Measurements from ENCODE around the gene ZNF277.
"Not testable (repeated sequence)": the region's sequence is repeated elsewhere in the genome, so short reads cannot be mapped to it uniquely, and the experiment has no call there.

The ZNF277 gene

DNA sequence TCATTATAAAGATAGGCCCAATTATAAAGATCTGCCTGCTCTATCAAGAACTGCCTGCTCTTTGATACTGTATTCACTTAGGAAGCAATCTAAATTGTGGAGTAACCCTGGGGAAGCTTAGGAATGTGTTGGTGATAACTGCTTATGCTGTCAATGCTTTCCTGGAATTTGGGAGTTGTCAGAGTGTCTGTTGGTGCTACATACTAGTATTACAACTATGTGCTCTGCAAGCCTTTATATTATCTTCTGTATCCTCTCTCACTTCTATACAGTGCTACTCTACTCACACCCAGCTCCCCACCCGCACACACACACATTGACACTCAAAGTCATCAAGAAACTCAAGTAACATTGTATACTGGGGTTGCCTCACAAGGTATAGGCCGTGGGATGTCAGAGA, 6.1 kb downstream of the ZNF277 start:
- FAIRE-seq = no peak

DNA sequence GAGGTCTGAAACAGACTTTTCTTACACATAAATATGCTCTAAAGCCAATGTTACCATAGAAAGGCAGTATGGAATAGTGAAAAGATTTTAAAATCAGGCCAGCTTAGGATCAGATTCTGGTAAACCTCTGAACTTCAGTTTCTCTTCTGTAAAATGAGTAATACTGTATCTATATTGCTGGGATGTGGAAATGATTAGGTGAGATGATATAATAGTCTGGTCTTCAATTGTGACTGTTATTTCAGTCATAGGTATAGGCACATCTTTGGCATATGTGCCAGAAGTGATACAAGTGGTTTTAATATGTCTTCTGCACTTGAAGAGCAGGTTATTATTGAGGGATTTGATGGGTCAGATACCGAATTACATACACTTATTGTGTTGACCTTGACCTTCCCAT, 7.2 kb downstream of the ZNF277 start:
- FAIRE-seq = no peak

DNA sequence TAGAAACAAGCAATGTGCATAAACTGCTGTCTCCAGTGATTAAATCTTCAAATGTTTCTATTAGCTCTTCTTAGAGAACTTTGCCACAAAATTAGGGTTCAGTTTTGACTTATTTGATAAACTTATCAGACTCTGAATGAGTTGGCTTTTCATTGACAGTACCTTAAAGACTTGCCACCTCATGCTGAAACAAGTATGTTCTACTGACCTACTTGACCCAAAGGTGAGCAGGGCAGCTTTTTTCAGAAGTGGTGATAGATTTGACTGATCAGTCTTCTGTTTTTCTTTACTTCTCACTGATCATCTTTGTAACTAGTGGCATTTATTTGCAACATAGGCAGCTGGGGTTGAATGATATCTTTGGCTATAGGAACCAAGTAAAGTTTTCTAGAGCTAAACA, 7.8 kb downstream of the ZNF277 start:
- FAIRE-seq = no peak

DNA sequence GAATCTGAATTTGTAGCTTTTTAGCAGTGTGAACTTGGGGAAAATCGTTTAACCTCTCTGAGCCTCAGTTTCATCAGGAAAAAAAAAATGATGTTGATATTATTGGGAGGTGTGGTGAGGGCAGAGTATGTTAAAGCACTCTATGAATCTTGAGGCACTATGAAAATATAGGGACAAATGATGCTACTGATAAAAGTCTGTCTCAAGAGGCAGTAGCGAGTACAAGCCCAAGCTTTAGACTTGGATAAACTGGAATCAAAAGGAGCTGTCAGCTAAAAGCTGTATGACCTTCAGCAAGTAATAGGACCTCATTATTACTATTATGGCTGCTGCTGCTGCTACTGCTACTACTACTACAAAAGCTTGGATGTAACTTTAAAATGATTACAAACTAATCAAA, 8.4 kb downstream of the ZNF277 start:
- FAIRE-seq = no peak

DNA sequence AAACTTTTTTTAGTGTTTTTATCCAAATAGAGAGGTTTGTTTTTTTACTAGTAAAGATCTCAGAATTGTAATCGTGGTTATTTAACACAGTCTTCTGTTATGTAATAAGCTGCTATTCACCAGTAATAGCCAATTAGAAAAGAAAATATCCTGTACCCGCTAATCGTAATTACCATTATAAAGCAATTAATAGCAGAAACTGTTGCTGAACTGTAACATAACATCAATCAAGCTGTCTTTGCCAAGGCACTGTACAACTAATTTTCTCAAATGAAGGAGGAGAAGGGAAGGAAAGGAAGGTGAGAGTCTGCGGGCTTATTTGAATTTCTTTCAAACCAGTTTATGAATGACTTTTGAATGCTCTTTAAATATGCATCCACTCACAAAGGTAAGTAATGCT, 9.3 kb downstream of the ZNF277 start:
- FAIRE-seq = no peak

DNA sequence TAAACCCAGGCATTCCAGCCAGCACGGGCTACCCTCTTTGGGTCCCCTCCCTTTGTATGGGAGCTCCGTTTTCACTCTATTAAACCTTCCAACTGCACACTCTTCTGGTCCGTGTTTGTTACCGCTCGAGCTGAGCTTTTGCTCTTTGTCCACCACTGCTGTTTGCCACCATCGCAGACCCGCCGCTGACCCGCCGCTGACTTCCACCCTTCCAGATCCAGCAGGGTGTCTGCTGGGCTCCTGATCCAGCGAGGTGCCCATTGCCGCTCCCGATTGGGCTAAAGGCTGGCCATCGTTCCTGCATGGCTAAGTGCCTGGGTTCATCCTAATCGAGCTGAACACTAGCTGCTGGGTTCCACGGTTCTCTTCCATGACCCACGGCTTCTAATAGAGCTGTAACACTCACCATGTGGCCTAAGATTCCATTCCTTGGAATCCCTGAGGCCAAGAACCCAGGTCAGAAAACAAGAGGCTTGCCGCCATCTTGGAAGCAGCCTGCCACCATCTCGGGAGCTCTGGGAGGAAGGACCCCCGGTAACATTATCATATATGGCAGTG, 14.5 kb downstream of the ZNF277 start:
- FAIRE-seq = no peak

DNA sequence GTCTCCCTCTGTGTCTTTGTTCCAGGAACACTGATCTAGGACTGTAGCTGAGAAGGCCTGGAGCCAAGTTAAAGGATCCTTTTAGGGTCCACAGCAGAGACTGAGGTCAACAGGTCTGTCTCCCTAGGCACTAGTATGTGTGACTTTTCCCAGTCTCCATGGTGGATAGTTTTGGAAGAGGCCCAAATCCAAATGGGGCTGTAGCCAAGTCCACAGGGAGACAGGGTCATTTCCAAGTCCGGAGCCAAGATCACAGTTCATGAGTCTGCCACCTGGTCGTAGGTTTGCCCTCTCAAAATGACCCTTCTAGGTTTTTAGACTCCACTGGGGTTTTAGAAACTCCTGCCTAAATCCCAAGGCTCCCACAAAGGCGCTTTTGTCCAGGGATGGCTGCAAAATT, 16.8 kb downstream of the ZNF277 start:
- no peak for FAIRE-seq

DNA sequence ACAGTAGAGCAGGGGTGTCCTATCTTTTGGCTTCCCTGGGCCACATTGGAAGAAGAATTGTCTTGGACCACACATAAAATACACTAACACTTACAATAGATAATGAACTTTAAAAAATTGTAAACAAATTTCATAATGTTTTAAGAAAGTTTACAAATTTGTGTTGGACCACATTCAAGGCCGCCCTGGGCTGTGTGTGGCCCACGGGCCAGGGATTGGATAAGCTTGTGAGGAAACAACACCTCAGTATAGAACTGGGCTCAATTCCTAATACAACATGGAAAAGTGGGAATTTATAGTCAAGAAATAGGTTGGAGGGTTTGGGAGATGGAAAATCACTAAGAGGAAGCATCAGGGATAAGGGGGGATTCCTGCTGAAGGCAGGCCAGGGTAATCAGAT, 17.7 kb downstream of the ZNF277 start:
- FAIRE-seq = no peak

DNA sequence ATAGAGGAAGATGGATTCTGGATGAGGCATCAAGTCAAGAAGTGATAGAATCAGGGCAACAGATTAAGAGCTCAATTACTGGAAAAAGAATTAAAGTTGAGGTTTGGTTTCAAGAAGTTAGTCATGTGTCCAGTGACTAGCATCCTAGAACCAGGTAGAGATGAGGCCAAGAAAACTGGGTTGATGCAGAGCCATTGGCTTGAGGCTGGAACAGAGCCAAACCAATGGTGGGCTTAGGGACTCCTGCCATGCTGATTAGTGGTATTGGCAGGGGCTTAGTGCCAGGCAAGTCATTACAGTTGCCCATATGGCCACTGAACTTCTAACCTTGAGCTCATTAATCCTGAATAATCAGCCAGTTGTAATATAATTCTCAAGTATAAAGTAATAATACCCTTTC, 18.5 kb downstream of the ZNF277 start:
- no peak for FAIRE-seq

DNA sequence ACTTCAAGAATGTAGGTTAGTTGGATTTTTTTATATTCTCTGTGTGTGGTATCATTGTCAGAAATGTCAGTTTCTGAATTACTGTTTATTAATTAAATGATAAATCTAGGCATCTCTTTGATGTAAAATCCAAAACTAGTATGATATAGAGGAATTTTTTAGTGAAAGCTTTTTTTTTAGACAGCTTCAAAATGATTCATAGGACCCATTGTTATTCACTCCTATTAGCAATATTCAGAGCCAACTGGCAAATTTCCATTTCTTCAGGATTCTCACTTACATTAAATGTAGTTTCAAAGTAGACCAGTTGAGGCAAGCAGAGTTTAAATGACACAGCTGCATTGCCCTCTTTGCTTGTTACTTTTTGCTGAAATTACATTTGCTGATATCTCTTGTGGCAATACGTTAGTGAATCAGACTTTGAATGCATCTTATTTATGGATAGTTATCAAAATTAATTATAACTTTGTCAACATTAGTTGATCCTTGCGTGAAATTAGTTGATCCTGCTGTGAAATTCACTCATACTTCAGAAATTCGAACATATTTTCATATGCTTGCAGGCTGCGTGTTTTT, 20.3 kb downstream of the ZNF277 start:
- no peak for FAIRE-seq

DNA sequence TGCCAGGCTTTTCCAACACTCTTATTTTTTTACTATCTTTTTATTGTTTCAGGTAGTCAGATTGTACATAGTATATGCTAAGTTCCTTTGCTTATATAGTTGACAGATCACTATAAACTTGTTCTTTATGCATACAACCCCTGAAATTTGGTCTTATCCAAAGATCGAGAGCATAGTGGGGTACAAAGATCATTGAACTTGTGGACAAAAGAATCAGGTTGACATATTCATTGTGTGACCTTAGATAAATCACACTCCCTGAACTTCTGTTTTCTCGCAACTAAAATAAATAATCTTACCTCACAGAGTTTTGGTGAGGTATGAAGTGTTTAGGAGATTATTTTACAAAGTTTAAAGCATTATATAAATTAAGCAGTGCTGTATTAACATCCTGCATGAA, 22.1 kb downstream of the ZNF277 start:
- no peak for FAIRE-seq

DNA sequence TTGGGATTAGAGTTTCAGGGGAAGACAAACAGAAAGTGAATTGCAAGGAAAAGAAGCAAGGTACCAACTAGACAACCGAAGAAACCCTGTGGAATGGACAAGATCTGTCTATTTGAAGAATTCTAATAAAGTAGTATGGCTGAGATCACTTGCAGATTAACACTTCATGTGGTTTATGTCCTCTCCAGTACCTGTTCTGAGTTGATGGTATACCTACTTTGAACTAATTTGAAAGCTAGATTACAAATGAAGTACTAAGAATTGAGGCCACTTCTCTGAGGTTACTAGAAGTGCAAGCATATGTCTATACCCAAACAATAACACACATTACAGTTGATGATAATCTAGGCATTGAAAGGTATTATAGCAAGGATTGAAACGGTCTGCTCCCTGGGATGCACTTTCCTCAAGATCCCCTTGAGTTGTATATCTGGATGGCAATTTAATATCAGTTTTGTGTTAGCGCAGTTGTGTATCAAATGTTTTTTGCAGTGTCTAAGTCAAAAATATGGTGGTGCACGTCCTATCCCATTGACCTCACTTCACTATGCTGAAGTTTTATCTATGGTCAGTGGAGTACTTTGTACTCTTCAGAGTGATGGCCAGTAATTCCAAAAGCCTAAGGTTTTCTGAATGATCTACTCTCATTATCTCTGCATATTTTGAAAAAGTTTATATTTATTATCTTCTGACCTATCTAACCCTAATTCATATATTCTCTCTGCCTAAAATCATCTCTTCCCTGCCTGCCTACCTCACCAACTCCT, 25.9 kb downstream of the ZNF277 start:
- FAIRE-seq = no peak

DNA sequence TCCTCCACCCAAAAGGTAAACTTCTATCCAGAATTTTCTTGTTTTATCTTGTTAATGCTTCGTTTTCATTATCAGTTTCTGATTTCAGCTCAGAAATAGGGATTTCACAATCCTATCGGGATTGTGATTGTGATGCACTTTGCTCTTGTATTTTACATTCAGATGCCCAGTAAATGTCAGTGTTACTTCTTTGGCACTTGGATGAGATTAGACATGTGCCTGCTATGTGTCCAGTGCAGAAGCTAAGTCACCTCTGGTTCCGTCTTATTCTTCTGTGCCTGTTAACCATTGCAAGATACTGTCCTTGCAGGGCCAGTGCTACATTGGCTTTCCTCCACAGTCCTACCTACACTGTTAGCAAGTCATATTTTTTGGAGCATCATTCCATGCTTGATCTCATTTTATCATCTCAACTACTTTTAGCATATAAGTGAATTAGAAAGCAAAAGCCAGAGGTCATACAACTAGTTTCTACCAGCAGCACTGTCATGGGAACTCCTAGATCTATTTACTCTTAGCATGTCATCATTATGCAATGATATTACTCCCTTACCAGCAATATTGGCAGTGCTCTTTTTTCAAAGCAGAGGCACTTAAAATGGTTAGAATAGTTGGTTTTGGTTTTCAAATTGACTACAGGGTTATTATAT, 26.7 kb downstream of the ZNF277 start:
- no peak for FAIRE-seq

DNA sequence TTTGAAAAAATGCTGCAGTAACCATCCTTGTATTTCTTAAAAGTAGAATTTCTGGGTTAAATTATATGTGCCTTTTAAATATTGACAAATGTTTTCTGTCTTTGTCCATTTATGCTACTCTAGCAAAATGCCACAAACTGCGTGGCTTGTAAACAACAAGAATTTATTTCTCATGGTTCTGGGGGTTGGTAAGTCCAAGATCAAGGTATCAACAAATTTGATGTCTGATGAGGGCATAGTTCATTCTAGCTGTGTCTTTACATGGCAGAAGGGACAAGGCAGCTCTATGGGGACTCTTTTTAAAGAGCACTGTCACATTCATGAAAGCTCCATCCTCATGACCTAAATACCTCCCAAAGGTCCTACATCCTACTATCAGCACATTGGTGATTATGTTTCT, 27.7 kb downstream of the ZNF277 start:
- FAIRE-seq = no peak

DNA sequence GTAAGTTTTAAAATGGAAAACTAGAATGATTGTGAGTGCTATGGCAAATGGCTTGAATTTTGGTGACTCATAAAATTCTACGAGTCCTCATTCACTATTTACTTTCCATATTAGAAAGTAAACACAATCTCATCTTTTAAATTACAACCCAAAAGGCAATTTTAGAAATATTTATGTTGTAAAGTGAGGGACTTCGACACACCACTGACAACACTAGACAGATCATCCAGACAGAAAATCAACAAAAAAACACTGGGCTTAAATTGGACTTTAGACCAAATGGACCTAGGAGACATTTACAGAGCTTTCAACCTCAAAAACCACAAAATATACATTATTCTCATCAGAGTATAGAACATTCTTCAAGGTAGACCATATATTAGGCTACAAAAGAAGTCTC, 30.1 kb downstream of the ZNF277 start:
- no peak for FAIRE-seq

DNA sequence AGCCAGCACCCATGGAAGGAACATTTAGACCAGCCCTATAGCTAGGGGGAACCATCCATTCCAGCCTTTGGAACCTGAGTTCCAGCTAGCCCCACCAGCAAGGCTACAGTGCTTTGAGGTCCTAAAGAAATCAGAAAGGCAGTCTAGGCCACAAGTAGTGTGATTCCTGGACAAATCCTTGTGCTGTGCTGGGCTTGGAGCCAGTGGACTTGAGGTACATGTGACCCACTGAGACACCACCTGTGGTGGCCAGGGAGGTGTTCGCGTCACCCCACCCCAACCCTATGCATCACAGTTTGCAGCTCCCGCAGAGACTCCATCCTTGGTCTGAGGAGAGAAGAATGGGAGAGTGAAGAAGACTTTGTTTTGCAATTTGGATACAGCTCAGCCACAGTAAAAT, 31.8 kb downstream of the ZNF277 start:
- FAIRE-seq = no peak

DNA sequence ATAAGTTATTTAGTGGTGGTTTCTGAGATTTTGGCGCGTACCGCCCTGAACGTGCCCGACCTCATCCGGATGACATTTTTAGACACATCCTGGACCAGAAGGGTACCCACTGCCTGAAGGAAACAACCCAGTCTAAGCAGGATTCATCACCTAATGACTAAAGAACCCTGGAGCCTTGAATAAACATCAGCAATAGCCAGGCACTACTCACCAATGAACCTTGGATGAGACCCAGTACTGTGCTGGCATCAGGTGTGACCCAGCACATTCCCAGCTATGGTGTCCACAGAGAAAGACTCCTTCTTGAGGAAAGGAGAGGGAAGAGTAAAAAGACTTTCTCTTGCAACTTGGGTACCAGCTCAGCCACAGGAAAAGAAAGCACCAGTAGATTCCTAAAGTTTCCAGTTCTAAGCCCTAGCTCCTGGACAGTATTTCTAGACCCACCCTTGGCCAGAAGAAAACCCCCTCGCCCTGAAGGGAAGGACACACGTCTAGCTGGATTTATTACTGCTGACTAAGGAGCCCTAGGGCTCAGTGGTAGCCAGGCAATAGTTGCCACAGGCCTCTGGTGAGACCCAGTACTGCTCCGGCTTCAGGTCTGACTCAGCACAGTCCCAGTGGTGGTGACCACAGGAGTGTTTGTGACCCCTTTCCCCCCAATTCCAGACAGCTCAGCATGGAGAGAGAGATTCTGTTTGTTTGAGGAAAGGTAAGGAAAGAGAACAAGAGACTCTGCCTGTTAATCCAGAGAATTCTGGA, 32.5 kb downstream of the ZNF277 start:
- no peak for FAIRE-seq

DNA sequence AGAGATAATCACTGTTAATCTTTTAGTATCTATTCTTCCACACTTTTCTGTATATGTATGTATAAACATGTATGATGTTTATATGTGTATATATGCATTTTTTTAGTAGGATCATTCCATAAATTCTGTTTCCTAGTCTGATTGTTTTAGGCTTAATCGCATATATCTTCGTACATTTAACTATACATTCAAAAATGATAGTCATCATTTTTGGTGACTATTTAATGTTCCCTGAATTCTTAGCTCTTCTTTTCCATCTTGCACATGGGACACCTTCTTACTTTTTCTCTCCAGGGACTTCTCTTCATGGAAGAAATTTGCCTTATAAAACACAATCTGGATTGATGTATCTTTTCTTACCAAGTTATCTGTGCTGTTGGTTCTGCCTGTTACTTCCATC, 42.1 kb downstream of the ZNF277 start:
- FAIRE-seq = no peak

DNA sequence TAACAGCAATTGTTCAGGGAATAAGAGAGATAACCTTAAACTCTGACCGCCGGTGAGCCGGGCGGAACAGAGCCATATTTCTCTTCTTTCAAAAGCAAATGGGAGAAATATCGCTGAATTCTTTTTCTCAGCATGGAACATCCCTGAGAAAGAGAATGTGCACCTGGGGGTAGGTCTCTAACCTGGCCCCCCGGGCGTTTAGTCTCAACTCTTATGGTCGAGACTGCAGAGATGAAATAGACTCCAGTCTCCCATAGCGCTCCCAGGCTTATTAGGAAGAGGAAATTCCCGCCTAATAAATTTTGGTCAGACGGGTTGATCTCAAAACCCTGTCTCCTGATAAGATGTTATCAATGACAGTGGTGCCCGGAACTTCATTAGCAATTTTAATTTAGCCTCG, 43.5 kb downstream of the ZNF277 start:
- not testable (repeated sequence) for FAIRE-seq

DNA sequence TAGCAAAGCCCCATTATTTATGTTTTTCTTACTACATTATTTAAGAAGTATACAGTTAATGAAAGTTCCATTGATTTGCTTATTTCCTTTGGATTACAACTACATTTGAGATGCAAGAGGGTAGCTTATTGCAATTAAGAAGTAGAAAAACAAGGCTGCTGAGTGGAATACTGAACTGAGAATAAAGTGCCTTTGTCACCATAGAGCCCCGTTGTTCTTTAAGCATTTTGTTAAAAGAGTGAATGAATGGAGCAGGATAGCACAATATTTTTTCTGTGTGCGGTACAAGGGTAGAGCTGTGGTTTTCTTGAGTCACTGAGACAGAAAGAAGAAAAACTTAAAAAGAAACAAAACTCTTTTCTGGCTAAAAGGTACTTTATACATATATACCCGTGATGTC, 45.6 kb downstream of the ZNF277 start:
- FAIRE-seq = no peak

DNA sequence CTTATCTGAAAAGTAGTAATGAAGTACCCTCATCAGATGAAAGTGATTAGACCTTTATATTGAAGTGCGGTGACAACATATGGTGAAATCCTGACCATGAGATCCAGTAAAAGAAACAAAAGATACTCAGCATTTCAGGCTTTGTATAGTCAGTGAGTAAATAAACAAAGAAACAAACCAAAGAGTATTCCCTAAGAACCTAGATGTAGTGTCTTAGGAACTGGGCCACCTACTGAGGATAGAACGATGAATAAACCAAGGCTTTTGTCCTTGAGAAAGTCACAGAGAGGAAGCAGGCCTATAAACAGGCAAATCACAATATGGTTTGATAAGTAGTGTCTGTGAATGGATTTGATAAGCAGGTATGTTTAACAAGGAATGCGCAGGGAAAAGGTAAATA, 46.2 kb downstream of the ZNF277 start:
- FAIRE-seq = no peak

DNA sequence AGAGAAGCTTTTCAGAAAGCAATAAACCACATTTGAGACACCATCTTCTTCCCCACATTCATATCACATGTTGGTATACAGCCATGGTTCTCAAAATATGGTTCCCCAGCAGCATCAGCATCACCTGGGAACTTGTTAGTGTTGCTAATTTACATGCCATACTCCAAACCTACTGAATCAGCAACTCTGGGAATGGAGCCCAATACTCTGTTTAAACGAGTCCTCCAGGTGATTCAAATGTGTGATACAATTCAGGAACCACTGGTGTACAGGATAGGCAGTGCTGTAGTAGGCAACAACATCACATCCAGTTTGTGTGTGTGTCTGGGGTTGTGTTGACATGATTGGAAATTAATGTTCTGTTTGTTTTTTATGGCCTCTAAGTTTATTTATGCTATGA, 47.7 kb downstream of the ZNF277 start:
- FAIRE-seq = no peak

DNA sequence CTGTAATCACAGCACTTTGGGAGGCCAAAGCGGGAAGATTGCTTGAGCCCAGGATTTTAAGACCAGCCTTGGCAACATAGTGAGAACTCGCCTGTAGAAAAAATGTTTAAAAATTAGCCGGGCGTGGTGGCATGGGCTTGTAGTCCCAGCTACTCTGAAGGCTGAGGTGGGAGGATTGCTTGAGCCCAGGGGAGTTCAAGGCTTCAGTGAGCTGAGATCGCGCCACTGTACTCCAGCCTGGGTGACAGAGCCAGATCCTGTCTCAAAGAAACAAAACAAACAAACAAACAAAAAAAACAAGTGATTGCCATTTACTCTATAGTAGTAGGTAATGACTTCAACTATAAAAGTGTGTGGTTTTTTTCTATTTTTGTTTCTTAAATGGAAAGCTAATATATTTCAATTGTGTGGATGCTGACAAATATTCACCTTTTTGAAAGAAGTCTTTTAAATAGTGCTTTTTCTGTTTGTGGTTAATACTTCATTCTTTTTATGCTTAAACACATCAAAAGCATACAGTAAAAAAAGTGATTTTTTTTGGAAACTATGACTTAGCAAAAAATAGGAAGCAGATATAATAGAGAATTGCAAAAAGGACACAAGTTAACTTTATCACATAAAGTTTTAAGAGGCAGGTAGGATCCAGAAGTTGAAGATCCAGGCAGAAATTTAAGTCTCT, 48.4 kb downstream of the ZNF277 start:
- peak; percentile 12 for FAIRE-seq
